ENCODE measurements around the gene ACVR1C.

DNA sequence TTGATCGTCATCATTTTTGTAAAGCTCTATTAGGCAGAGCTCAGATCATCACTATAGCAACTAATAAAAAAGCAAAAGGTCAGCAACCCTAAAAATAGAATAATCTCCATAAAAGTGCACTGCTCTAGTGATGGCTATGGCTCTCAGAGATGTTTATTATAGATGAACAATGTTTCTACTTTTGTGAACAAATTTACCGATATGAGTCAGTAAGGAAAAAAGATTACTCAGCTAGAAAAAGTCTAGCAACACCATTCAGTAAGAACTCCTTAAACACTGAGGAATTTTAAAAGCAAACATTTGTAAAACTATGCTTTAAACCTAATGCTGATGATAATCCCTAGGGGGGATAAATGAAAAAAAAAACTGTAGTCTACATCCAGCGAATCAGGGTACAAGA is 69.6 kb downstream of the ACVR1C start:
- TF ChIP-seq, protein P1, sequence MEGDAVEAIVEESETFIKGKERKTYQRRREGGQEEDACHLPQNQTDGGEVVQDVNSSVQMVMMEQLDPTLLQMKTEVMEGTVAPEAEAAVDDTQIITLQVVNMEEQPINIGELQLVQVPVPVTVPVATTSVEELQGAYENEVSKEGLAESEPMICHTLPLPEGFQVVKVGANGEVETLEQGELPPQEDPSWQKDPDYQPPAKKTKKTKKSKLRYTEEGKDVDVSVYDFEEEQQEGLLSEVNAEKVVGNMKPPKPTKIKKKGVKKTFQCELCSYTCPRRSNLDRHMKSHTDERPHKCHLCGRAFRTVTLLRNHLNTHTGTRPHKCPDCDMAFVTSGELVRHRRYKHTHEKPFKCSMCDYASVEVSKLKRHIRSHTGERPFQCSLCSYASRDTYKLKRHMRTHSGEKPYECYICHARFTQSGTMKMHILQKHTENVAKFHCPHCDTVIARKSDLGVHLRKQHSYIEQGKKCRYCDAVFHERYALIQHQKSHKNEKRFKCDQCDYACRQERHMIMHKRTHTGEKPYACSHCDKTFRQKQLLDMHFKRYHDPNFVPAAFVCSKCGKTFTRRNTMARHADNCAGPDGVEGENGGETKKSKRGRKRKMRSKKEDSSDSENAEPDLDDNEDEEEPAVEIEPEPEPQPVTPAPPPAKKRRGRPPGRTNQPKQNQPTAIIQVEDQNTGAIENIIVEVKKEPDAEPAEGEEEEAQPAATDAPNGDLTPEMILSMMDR (IDR thresholded peaks at IDR 0.05), result no peak
- no peak for TF ChIP-seq POLR2A (IDR thresholded peaks at IDR 0.05)
